SH-SY5Y (cell line): ENCODE results near the gene IKZF2.

Source experiments
- GATA2 ChIP-seq: IDR thresholded peaks from 2 replicates; pipeline ENCODE4 v1.6.1; 2011; ENCODE audit warnings: mild to moderate bottlenecking, low read depth, low read length
- GATA3 ChIP-seq: IDR thresholded peaks from 2 replicates; pipeline ENCODE4 v1.6.1; 2011; ENCODE audit warnings: low read depth, mild to moderate bottlenecking, low read length, moderate library complexity

GRCh38 chr2:213137064-213137463 is 14.3 kb downstream of the IKZF2 start:
- no peak for TF ChIP-seq GATA2
- TF ChIP-seq GATA3 = no peak
